ENCODE measurements around the gene DIP2B.

DNA sequence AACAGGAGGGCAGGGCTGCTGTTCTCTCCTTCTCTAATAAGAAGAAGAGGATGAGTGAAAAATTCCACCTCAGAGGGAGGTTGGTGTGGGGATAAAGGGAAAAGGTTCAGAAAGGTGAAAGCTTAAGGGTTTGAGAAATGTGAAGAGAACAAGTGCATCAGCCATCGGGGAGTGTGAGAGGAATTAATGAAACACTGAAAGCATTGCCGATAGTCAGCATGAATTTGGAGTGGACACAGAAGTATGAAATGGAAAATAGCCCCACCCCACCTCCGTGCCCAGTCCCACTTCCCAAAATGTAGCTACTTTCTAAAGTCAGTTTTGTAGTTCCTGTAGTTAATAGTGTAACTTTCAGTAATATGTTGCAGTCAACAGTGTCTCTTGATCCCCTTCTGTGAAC is 33.4 kb downstream of the DIP2B start:
- TF ChIP-seq, protein P1, sequence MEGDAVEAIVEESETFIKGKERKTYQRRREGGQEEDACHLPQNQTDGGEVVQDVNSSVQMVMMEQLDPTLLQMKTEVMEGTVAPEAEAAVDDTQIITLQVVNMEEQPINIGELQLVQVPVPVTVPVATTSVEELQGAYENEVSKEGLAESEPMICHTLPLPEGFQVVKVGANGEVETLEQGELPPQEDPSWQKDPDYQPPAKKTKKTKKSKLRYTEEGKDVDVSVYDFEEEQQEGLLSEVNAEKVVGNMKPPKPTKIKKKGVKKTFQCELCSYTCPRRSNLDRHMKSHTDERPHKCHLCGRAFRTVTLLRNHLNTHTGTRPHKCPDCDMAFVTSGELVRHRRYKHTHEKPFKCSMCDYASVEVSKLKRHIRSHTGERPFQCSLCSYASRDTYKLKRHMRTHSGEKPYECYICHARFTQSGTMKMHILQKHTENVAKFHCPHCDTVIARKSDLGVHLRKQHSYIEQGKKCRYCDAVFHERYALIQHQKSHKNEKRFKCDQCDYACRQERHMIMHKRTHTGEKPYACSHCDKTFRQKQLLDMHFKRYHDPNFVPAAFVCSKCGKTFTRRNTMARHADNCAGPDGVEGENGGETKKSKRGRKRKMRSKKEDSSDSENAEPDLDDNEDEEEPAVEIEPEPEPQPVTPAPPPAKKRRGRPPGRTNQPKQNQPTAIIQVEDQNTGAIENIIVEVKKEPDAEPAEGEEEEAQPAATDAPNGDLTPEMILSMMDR (IDR thresholded peaks at IDR 0.05) = no peak
- no peak for TF ChIP-seq SOX15 (CRISPR knock-in tag; IDR thresholded peaks at IDR 0.05)
- TF ChIP-seq GABPB1 (CRISPR knock-in tag; IDR thresholded peaks at IDR 0.05) = no peak
- no peak for TF ChIP-seq CBFB (CRISPR knock-in tag; IDR thresholded peaks at IDR 0.05; ENCODE audit: low read depth)
- TF ChIP-seq, protein P2, sequence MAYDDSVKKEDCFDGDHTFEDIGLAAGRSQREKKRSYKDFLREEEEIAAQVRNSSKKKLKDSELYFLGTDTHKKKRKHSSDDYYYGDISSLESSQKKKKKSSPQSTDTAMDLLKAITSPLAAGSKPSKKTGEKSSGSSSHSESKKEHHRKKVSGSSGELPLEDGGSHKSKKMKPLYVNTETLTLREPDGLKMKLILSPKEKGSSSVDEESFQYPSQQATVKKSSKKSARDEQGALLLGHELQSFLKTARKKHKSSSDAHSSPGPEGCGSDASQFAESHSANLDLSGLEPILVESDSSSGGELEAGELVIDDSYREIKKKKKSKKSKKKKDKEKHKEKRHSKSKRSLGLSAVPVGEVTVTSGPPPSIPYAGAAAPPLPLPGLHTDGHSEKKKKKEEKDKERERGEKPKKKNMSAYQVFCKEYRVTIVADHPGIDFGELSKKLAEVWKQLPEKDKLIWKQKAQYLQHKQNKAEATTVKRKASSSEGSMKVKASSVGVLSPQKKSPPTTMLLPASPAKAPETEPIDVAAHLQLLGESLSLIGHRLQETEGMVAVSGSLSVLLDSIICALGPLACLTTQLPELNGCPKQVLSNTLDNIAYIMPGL (CRISPR knock-in tag; IDR thresholded peaks at IDR 0.05) = no peak
- TF ChIP-seq, protein P3, sequence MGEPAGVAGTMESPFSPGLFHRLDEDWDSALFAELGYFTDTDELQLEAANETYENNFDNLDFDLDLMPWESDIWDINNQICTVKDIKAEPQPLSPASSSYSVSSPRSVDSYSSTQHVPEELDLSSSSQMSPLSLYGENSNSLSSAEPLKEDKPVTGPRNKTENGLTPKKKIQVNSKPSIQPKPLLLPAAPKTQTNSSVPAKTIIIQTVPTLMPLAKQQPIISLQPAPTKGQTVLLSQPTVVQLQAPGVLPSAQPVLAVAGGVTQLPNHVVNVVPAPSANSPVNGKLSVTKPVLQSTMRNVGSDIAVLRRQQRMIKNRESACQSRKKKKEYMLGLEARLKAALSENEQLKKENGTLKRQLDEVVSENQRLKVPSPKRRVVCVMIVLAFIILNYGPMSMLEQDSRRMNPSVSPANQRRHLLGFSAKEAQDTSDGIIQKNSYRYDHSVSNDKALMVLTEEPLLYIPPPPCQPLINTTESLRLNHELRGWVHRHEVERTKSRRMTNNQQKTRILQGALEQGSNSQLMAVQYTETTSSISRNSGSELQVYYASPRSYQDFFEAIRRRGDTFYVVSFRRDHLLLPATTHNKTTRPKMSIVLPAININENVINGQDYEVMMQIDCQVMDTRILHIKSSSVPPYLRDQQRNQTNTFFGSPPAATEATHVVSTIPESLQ (CRISPR knock-in tag; IDR thresholded peaks at IDR 0.05) = no peak
